Breast epithelium (tissue), 3 donors: ENCODE measurements around the gene DYNC1LI2.

Experiments used
- POLR2AphosphoS5 ChIP-seq, 3 donors: sonication (generic); formaldehyde crosslinking; IDR thresholded peaks; one replicate each; pipeline ENCODE4 v1.6.1; 2017; ENCODE audit warnings: antibody characterized with exemption in 3 of 3
- TF ChIP-seq, protein P1 (sequence below), 3 donors: fragments of 450-650 bp; IDR thresholded peaks; one replicate each; pipeline ENCODE4 v1.5.1; 2016 to 2017; ENCODE audit warnings: antibody characterized with exemption in 3 of 3, mild to moderate bottlenecking in 3 of 3, moderate library complexity in 3 of 3

- TF ChIP-seq POLR2AphosphoS5 (IDR thresholded peaks at IDR 0.05), result no peak
- TF ChIP-seq, protein P1, sequence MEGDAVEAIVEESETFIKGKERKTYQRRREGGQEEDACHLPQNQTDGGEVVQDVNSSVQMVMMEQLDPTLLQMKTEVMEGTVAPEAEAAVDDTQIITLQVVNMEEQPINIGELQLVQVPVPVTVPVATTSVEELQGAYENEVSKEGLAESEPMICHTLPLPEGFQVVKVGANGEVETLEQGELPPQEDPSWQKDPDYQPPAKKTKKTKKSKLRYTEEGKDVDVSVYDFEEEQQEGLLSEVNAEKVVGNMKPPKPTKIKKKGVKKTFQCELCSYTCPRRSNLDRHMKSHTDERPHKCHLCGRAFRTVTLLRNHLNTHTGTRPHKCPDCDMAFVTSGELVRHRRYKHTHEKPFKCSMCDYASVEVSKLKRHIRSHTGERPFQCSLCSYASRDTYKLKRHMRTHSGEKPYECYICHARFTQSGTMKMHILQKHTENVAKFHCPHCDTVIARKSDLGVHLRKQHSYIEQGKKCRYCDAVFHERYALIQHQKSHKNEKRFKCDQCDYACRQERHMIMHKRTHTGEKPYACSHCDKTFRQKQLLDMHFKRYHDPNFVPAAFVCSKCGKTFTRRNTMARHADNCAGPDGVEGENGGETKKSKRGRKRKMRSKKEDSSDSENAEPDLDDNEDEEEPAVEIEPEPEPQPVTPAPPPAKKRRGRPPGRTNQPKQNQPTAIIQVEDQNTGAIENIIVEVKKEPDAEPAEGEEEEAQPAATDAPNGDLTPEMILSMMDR (IDR thresholded peaks at IDR 0.05), result no peak
Measured at GRCh38 chr16:66754211-66754610, 2.8 kb upstream of the DYNC1LI2 start.
